Inflammatory macrophage treated with lipopolysaccharide for 4 hours (primary cell): ENCODE measurements around the gene C2CD2.
A peak's percentile ranks its signal among the peaks of the same experiment; 100 is the strongest.

ENCODE experiments used
- DNase-seq: peaks from one replicate; pipeline ENCODE4 v3.0.0-alpha.2; 2020

Gene C2CD2

DNA sequence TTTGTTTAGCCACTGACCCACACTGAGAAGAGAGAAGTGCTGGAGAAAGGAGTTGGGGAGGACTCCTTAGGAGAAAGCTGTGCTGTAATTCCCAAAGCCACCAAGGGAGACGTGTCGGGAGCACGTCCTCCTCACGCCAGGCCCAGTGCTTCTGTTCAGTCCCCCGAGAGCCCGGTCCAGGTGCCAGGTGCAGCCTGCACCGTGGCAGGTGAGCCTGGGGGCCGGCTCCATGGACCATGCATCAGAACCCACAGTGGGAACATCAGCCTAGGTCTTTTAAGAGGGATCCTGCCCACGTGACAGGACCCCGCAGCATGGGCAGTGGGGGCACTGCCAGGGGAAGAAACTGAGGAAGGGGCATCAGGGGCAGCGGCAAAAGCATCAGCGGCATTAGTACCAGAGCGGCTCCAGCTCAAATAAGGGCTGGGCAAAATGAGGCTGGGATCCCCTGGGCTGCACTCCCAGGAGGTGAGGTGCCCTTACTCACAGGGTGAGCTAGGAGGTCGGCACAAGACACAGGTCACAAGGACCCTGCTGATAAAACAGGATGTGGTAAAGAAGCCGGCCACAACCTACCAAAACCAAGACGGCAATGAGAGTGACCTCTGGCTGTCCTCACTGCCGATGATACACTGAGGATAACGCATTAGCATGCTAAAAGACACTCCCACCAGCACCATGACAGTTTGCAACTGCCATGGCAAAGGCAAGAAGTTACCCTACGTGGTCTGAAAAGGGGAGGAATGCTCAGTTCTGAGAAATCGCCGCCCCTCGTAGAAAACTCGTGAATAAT is 50.1 kb downstream of the C2CD2 start:
- no peak for DNase-seq

DNA sequence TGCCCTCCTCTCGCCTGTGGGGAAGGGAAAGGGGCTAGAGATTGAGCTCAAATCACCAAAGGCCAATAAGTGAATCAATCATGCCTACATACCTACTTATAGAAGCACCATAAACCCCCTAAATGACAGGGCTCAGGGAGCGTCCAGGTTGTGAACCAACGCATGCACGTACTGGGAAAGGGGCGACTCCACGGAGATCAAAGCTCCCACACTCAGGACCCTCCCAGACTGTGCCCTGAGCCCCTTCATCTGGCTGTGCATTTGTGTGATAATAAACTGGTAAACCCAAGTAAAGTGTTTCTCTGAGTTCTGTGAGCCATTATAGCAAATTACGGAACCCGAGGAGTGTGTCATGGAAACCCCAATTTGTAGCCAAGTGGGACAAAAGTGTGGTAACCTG is 50.9 kb downstream of the C2CD2 start:
- DNase-seq = no peak

DNA sequence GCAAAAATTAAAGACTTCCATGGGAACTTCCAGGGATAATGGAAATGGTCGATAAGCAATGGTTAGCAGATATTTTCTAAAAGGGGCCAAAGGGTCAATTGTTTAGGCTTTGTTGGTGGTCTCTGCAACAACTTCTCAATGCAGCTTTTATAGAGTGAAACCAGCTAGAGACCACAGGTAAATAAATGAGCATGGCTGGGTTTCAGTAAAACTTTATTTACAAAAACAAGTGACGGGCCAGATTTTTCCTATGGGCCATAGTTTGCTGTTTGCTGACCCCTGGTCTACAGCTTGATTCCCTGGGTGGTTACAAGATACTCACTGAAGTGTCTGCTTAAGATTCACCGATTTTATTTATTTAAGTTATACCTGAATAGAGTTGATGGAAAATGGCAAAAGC is 52.0 kb downstream of the C2CD2 start:
- DNase-seq = no peak

DNA sequence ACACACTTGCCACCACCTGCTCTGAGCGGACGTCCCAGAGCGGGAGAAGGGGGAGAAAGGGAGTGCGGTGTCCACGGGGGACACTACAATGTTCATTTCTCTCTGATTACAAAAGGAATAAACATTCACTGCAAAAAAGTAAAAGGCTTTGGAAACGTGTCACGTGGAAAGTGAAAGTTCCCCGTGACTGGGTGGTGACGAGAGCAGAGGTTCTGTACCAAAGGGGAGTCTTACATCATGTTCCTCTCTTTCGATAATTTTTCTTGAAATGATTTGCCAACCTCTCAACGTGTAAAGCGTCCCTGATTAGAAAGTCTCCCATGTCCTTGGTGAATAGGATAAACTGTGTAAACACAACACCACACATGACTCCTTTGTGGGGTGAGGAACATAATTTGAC is 52.7 kb downstream of the C2CD2 start:
- DNase-seq = peak; percentile 80

DNA sequence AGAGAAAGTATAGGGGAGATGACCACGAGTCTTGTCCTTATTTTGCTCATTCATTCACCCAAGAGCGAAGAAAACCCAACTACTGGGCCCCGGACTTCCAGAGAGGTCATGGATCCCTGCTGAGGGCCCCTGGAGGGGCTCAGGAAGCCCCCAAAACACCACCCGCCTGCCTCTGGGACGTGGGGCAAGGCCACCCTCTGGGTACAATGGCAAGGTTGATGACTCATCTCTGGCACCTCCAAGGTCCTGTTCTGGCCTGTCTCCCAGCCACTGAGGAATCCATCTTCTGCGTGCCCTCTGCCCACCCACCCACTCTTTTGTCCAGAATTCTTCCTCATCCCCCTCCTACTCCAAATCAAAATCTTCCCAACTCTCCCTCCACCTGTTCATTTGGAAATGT is 53.4 kb downstream of the C2CD2 start:
- no peak for DNase-seq

DNA sequence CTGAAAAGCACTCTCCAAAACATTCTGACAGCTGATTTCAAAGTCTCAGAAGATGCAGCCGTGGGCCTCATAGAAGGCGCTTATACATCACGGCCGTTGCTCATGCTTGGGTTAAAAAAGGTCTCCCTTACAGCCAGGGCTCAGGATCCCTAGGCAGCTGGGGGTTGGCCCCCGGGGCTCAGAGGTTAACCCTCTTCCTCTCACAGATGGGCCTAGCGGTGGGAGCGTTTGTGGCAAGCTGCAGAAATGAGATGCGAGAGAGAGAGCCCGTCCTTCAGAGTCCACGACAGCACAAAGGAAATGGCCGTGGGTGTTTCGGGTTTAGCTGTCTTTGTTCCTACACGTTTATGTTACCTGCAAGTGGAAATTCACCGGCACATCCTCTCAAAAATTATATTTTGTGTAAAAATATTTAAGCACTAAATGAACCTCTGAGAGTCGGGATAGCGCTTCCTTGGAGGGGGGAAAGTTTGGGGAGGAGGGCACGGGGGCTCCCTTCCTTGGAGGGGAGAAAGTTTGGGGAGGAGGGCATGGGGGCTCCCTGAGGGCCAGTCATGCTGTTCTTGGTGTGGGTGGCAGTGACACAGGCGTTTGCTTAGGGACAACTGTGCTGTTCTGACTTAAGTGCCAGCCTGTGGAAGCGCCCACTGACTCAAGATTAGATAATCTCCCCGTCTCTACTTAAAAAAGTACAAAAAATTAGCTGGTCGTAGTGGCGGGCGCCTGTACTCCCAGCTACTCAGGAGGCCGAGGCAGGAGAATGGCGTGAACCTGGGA is 54.2 kb downstream of the C2CD2 start:
- no peak for DNase-seq

DNA sequence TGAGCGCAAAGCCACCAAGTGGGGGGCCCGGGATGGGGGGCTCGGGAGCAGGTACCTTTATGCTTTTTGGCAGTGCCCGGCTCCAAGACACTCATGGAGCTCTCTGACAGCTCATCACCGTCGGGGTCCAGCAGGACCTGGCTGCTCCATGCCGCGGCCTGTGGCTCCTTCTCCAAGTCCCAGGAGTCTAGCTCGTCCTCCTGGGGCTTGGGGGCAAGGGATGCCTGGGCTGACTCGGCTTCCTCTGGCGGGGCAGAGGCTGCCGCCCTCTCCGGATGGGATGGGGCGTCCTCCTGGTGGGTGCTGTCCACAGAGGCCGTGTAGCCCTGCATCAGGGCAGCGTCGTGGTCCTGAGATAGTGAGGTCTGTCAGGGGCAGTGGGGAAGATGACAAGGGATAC is 54.8 kb downstream of the C2CD2 start:
- DNase-seq = no peak

DNA sequence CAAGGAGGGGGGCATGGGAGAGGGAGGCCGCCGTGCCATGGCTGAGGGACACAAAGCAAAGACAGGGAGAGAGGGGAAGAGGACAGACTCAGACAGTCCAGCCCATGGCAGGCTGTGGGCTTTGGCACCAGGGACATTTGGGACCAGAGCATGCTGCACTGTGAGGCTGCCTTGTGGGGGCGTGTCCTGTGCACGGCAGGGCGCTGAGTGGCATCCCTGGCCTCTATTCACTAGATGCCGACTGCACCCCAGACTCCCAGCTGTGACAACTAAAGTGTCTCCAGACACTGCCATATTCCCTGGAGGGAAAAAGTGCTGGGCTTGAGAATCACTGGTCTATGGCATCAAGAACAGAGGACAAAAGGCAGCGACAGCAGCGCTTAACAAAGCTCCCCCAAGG is 56.1 kb downstream of the C2CD2 start:
- no peak for DNase-seq

DNA sequence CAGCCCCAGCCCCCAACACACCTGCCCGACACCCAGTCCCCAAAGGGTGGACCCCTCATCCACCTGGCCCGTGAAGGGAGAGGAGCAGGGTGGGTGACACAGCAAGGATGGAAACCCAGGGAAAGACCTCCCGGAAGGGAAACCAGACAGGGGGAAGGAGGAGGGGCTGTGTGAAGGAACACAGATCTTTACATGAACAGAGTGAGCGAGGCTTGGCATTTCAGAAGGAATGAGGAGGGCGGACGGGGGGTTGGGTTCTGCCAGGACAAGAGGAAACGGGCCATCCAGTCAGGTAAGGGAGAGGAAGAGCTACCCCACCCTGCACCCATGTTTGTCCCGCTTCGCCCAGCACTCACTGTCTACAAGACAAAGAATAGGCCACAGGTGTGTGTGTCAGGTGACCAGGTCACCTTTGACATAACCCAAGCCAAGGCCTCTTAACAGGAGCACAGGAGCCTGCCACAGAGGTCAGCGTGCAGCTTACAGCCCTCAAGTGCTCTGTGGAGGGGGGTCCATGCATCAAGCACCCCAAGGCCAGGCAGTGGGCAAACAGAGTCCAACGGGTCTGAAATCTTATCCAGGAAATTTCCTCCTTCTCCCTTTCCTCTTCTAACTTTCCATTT is 56.7 kb downstream of the C2CD2 start:
- DNase-seq = no peak

DNA sequence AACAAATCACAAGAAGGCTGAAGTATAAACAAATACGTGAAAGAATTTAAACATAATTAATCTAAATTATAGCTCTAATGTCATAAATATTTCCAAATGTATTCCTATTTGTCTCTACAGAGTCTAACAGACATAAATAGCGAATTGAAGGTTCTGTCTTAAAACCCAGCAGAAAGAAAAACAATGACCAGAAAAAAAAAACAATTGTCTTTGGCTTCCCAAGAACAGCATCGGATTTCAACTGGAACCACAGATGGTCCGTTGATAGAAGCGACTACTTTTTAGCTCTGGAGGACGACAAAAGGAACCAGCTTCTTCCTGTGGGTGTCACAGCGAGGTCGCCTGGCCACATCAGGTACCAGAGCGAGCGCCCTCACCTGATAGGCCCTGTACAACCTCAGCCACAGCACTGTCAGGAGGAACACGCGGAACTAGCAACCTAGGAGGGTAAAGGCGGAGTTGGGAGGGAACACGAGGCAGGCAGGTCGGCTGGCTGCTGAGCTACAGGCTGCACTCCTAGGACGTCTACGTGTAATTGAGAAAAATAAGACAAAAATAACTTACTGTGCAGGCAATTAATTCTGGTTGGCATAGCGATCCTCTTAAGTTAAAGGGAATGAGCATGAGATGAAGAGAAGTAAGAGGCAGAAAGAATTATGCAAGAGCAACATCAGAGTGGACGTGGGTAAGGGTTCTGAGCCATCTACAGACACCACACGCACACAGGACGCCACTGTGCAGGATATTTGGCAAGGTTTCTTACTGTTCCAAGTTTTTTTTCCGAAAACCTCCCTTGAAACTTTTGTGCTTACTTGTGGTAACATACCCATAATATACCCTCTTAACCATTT is 58.0 kb downstream of the C2CD2 start:
- no peak for DNase-seq

DNA sequence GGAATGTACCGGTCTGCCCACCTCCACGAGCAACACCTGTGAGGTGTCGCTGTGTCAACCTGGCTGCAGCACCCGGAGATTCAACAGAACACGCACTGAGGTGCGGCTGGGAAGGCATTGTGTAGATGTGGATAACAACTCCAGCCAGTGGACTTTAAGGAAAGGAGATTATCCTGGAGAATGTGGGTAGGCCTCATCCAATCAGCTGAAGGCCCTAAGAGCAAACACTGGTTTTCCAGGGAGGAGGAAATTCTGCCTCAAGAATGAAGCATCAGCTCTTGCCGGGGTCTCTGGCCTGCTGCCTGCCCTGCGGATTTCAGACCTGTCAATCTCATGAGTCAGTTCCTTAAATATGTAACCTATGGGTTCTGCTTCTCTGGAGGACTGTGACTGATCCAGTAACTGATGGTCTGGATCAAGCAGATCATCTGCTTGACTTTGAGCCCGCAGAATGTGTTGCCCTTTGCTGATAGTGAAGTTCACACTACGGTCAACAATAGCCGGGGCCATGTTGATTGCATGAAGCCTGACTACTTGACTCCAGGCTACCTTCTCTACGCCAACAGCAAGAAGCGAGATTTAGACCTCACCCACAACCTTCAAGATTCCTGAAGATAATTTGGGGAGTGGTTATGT is 58.8 kb downstream of the C2CD2 start:
- DNase-seq = no peak

DNA sequence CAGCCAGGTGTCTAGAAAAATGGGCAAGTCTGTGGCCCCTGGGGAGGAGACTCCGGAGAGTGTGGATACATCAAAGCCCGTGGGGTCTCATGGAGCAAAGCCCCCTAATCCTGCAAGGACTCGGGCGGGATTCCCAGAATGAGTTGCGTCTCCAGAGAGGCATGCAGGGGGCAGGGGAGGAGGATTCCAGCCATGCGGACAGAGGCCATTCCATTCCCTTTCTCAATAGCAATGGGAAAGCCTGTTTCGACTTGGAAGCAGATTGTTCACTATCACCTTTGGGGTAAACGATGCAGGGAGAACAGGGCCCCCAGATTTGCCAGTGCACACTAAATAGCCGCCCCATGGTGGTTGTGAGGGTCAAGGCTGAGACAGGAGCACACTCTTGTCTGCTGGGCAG is 59.3 kb downstream of the C2CD2 start:
- DNase-seq = no peak

DNA sequence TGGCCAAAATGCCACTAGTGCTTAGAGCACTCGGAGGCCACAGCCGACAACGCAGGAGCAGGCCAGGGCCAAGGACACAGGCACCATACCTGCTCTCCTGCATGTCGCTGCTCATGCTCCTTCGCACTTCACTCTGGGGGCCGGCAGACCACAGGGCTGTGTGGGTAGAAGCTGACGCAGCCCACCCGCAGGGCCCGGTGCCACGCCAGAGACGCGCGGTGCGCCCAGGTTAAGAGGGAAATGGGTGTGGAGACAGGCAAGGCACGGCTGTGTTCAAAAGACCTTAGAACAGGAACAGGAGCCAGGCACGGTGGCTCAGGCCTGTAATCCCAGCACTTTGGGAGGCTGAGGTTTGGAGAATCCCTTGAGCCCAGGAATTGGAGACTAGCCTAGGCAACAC is 61.1 kb downstream of the C2CD2 start:
- no peak for DNase-seq

DNA sequence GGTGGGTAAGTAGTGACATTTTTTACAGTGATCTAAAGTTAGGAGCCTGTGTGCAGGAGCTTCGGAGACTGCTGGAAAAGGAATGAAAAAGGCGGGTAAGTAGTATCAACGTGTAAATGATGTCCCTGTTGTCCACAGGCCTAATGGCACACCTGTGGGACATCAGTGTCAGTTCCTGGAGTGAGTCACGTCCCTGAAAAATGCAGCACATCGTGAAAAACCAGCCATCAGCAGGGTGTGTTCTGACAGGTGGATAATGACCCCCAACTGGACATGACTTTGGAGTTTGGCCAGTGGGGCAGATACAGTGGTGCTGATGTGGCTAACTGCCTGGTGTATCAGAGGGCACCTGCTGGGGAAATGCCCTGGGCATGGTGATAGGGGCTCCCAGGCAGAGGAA is 62.7 kb downstream of the C2CD2 start:
- DNase-seq = no peak

DNA sequence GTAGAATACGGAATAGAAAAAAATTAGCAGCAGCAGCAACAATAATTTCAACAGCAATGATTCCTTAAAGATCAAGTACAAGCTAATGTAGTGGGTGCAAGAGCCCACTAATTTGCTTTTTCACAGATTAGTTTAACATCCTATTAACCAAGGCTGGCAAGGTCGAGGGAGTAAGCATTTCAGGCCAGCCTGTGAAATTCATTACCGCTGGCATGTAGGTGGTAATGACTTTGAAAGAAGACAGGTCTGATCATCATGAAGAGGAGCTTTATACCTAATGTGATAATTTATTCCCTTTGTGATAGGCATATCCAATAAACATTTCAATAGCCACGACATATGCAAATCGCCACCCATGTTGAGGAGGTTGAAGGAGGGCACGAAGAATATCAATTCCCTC is 63.5 kb downstream of the C2CD2 start:
- no peak for DNase-seq

DNA sequence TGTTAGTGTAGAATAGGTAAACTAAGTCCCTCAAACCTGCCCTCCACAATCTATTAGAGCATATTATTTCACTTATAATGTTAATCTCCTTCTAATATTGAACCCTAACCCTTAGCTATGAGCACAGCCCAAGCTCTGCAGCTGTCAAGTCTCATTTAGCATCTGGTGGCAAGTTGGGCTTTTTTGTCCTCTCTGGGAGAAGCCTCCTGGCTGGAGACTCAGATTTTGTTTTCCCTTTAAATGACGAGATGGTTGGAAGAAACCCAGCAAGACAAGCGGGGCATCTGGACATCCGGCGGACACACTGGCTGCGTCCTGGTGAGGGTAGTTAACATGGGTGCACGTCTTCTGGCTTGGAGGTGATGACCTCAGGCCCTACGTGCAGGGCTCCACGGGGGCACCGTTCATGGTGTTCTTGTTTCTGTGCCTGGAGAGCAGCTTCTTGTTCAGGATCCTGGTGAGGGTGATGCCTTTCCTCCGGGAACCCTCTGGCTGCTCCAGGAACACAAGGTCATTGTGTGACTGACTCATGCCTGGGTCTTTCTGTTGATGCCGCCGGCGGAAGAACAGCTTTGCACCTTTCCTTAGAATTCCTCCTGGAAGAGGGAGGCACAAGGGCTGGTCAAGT is 65.0 kb downstream of the C2CD2 start:
- no peak for DNase-seq

DNA sequence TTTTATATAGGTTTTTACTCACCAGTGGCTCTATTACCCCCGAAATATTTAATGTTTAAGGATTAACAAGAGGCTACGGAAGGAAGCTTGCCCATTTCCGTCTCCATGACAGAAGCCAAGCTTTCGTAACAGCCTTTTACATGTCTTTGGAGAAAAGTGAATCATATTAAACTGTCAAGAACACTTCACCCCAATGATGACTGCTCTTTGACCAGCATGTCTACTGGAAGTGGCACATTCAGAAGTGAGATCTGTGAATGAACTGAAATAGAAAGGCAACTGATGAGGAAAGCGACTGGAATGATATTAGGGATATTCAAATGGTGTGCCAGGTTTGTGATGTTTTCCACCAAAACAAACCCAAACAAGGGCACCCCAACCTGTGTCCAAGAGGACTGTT is 66.2 kb downstream of the C2CD2 start:
- DNase-seq = peak; percentile 57

DNA sequence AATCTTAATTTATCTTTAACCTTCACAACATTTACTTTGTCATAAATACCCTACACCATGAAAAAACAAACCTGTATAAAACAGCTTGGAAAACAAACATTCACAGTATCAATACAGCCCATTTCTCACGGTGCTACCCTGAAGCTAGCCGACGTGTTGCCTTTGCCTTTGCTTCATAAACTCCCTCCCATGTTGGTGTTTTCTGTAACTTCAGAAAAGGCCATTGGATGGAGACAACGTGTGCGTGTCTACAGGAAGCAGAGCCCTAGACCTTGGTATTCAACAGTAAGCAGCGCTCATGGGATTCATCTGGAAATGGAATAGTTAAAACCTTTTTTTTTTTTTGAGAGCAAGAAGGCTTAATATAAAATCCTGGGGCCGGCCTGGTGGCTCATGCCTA is 67.5 kb downstream of the C2CD2 start:
- DNase-seq = no peak

DNA sequence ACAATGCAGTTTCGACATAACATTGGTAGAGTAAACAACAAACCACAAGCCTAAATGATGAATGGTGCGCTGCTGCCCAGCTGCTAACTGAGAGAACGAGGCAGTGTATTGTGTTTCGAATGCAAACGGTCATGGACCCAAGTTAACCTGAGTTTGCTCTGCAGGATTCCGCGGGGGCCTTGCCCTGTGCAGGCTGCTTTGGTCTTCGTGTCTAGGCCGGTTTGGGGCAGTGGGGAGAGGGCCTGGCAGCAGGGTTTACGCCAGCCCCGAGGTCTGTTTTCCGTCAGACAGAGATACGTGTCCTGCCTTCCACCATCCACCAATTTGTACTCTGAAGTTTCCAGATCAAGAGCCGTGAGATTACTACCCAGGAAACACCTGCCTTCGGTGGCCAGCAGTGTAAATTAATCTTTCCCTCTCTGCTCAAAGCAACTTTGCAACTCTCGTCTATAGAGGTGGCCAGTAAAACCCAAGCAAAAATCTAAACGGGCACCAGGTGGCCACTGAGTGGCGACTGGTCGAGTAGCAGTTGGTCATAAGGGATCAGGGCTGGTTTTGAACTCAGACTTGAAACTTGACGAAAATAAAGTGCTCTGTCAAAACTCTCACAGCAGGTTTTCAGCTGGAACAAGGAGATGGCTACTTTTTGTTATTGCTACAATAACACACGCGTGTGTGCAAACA is 68.3 kb downstream of the C2CD2 start:
- DNase-seq = no peak

DNA sequence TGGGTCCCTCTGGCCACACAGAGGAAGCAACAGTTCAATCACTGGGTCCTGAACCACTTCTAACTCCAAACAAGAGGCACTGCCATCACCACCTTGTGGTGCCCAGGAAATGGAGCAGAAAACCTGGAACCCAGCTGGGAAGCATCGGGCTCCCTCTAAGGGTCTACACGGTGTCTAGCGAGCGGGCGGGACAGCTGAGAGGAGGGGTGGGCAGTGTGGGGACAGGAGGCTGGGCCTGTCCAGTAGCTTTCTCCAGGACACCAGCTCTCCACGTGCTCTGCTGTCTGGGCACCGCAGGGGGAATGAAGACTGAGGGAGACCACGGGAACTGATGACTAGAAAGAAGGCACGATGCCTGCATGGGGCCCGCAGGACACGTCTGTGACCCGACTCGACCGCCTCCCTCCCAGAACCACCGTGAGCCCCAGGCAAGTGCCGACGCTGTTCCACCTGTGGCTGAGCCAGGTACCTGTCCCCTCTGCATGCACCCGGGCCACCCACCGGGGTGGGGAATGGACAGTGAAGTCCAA is 69.3 kb downstream of the C2CD2 start:
- no peak for DNase-seq

DNA sequence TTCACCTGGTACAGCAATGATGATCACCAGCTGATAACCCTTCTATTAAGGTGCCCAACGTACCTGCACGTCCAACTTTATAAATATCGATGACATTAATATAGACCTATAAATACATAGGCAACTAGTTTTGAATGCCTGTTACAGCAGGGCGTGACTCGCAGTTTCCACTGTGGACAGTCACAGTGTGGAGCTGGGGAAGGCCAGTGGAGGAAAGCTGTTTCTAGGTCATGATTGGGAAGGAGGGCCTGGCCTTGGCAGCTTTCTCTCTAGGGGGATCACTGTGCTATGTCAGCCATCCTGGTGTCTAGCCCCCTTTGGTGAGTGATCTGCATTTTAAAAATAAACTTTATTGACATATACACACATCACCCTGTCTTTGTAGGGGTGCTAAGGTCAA is 70.2 kb downstream of the C2CD2 start:
- DNase-seq = no peak
